HG03025 (cell line): ENCODE measurements around the gene FBH1.
"Not testable (repeated sequence)": the region's sequence is repeated elsewhere in the genome, so short reads cannot be mapped to it uniquely, and the experiment has no call there.

Experiments used
- ATAC-seq: cut with Tn5 transposase; IDR thresholded peaks from one replicate; pipeline ENCODE4 v1.9.1; 2021; ENCODE audit warnings: mild to moderate bottlenecking, moderate library complexity; ENCODE audit not compliant: unreplicated experiment, low FRiP score

FBH1 gene

GRCh38 chr10:5873515-5873995 is 16.5 kb upstream of the FBH1 start:
- ATAC-seq = no peak

- no peak for ATAC-seq
Measured at GRCh38 chr10:5876181-5876768, 13.8 kb upstream of the FBH1 start.

GRCh38 chr10:5877041-5877440 is 13.0 kb upstream of the FBH1 start:
- not testable (repeated sequence) for ATAC-seq

GRCh38 chr10:5882961-5883360 is 7.1 kb upstream of the FBH1 start:
- no peak for ATAC-seq

- ATAC-seq = no peak
Measured at GRCh38 chr10:5885619-5886018, 4.4 kb upstream of the FBH1 start.

- ATAC-seq = no peak
Measured at GRCh38 chr10:5887029-5887428, 3.0 kb upstream of the FBH1 start.

GRCh38 chr10:5887641-5888040 is 2.4 kb upstream of the FBH1 start:
- no peak for ATAC-seq

GRCh38 chr10:5888351-5888750 is 1.7 kb upstream of the FBH1 start:
- ATAC-seq = no peak

GRCh38 chr10:5888843-5889623 is 1.0 kb upstream of the FBH1 start:
- peak; percentile 25 for ATAC-seq

GRCh38 chr10:5890452-5890915 is 441 bp downstream of the FBH1 start:
- ATAC-seq = no peak

- ATAC-seq = no peak
Measured at GRCh38 chr10:5891009-5891408, 966 bp downstream of the FBH1 start.

- ATAC-seq = no peak
Measured at GRCh38 chr10:5892007-5892406, 2.0 kb downstream of the FBH1 start.

GRCh38 chr10:5893321-5893720 is 3.3 kb downstream of the FBH1 start:
- ATAC-seq = no peak

GRCh38 chr10:5894403-5894802 is 4.4 kb downstream of the FBH1 start:
- no peak for ATAC-seq

GRCh38 chr10:5894873-5895272 is 4.8 kb downstream of the FBH1 start:
- no peak for ATAC-seq

GRCh38 chr10:5895365-5895764 is 5.3 kb downstream of the FBH1 start:
- no peak for ATAC-seq

- peak; percentile 76 for ATAC-seq
Measured at GRCh38 chr10:5895804-5896203, 5.8 kb downstream of the FBH1 start.

GRCh38 chr10:5896208-5897052 is 6.4 kb downstream of the FBH1 start:
- peak; percentile 21 for ATAC-seq

GRCh38 chr10:5897053-5897340 is 7.0 kb downstream of the FBH1 start:
- no peak for ATAC-seq

GRCh38 chr10:5897504-5897903 is 7.5 kb downstream of the FBH1 start:
- no peak for ATAC-seq

- ATAC-seq = no peak
Measured at GRCh38 chr10:5898163-5898562, 8.1 kb downstream of the FBH1 start.
